HG03575 (cell line): ENCODE measurements around the gene PCSK5.

ENCODE experiments used
- ATAC-seq: cut with Tn5 transposase; IDR thresholded peaks from one replicate; pipeline ENCODE4 v1.9.1; 2021; ENCODE audit not compliant: unreplicated experiment, insufficient number of reproducible peaks, low FRiP score; ENCODE audit errors: extremely low read depth

The PCSK5 gene

GRCh38 chr9:76192013-76192412, 301.5 kb downstream of the PCSK5 start:
- ATAC-seq = no peak

- no peak for ATAC-seq
Observed at GRCh38 chr9:76194896-76195295, 304.4 kb downstream of the PCSK5 start.

GRCh38 chr9:76198336-76198735, 307.9 kb downstream of the PCSK5 start:
- no peak for ATAC-seq

- ATAC-seq = no peak
Observed at GRCh38 chr9:76200315-76200714, 309.8 kb downstream of the PCSK5 start.

- no peak for ATAC-seq
Observed at GRCh38 chr9:76200745-76201144, 310.3 kb downstream of the PCSK5 start.

- no peak for ATAC-seq
Observed at GRCh38 chr9:76203373-76203772, 312.9 kb downstream of the PCSK5 start.

GRCh38 chr9:76206821-76207220, 316.3 kb downstream of the PCSK5 start:
- ATAC-seq = no peak

- no peak for ATAC-seq
Observed at GRCh38 chr9:76213751-76214150, 323.3 kb downstream of the PCSK5 start.

- no peak for ATAC-seq
Observed at GRCh38 chr9:76215066-76215465, 324.6 kb downstream of the PCSK5 start.

GRCh38 chr9:76216161-76216649, 325.7 kb downstream of the PCSK5 start:
- no peak for ATAC-seq

GRCh38 chr9:76218117-76218885, 327.8 kb downstream of the PCSK5 start:
- no peak for ATAC-seq

GRCh38 chr9:76218886-76219445, 328.5 kb downstream of the PCSK5 start:
- ATAC-seq = no peak

- ATAC-seq = no peak
Observed at GRCh38 chr9:76219560-76220151, 329.2 kb downstream of the PCSK5 start.

- ATAC-seq = no peak
Observed at GRCh38 chr9:76221423-76221822, 330.9 kb downstream of the PCSK5 start.

- no peak for ATAC-seq
Observed at GRCh38 chr9:76223749-76224340, 333.4 kb downstream of the PCSK5 start.

GRCh38 chr9:76227156-76227555, 336.7 kb downstream of the PCSK5 start:
- no peak for ATAC-seq

GRCh38 chr9:76231001-76231400, 340.5 kb downstream of the PCSK5 start:
- ATAC-seq = no peak

GRCh38 chr9:76232861-76233489, 342.5 kb downstream of the PCSK5 start:
- no peak for ATAC-seq

GRCh38 chr9:76240578-76240977, 350.1 kb downstream of the PCSK5 start:
- ATAC-seq = no peak
